Cerebellar nuclear complex (tissue), 1 donor: Measurements from ENCODE around the gene RAPGEF2.

ENCODE experiments used
- DNase-seq, 2 experiments: peaks; one replicate each; lab custom pipeline; 2025; lab: John Stamatoyannopoulos, UW

Gene RAPGEF2

DNA sequence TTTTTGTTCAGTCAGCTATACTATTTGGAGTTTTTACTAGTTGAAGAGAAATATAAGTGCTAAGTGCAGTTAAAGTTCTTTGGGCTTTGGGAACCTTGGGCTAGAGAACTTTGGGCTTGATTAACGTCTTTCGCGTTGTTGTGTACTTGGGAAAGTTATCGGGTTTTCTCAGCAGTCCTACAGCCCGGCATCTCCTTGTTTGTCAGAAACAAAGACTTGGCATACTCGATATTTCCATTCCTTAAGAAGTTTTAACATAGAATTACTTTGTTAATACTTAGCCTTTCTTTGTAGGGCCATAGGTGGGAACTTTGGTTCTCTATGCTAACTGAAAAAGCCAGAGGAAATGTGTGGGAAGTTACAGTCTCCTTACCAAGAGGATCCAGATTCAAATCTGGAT lies 28.7 kb downstream of the RAPGEF2 start:
- no peak for DNase-seq

DNA sequence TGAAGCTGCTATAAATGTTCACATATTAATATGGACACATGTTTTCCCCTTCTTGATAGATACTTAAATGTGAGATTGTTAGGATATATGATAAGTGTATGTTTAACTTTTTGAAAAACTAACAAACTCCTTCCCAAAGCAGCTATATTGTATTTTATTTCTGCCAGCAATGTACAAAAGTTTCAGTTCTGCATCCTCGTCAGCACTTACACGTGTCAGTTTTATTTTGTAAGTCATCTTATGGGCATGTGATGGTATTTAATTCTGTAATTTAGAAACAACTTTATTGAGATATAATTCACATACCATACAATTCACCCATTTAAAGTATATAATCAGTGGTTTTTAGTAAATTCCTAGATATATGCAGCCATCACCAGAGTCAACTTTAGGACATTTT lies 31.6 kb downstream of the RAPGEF2 start:
- no peak for DNase-seq

- no peak for DNase-seq
Measured at GRCh38 chr4:159137176-159137575, 34.3 kb downstream of the RAPGEF2 start.

DNA sequence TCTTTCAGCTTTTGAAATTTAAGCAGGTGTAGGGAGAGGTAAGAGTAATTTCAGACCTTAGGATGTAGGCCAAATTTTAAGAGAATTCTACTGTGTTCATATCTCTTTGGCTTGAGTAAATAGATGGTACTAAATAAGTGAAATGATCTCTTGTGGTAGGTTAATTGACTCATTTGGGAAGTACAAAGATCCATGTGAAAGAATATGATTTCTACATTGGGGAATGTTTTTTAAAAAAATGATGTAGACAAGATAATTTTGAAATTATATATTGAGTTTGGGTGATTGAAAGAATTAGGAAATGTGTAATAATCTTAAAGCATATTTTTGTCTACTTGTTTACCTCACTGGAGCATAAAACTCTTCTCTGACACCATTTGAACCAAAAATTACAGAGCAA lies 35.6 kb downstream of the RAPGEF2 start:
- DNase-seq, result no peak

DNA sequence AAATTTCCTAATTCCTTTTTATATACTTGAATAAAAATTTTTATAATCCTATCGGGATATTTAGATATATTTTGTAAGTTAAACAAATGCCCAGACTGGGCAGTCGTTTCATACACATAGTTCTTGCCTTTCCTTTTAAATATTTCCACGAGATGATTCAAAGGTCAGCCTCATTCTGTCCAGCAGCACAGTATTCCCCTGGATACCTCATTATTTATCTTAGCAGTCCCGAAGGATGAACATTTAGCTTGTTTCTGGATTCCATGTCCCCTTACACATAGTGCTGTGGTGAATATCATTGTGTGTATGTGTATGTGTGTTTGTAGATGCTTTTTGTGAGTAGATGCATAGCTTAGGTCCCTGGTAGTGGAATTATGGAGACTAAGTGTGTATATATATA lies 38.3 kb downstream of the RAPGEF2 start:
- DNase-seq, result no peak

GRCh38 chr4:159142241-159142640 lies 39.4 kb downstream of the RAPGEF2 start:
- DNase-seq, result no peak

DNA sequence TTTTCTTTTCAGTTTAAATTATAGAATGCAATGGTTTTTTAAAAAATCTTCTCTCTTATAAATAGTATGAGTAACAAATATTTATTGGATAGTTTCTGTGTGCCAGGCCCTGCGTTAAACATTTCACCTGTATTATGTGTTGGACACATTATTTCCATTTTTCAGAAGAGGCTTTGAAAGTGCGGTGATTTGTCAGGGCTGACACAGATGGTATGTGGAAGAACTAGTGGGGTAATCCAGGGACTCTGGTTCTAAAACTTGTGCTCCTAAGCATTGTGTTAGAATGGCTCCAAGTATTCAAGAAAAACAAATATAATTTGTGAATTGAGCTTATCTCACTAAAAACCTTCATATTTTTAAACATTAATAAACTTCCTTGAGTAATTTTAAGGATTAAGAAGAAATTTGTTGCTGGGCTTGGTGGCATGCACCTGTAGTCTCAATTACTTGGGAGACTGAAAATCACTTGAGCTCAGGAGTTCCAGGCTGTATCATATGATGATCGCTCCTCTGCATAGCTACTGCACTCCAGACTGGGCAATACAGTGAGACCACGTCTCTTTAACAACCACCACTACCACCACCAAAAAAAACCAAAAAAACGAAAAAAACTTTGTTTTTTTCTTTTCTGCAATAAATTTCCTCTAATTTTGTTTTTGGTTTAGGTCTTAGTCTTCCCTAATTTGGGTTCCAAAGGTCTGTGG lies 40.0 kb downstream of the RAPGEF2 start:
- no peak for DNase-seq

- no peak for DNase-seq
Measured at GRCh38 chr4:159143687-159144086, 40.8 kb downstream of the RAPGEF2 start.

DNA sequence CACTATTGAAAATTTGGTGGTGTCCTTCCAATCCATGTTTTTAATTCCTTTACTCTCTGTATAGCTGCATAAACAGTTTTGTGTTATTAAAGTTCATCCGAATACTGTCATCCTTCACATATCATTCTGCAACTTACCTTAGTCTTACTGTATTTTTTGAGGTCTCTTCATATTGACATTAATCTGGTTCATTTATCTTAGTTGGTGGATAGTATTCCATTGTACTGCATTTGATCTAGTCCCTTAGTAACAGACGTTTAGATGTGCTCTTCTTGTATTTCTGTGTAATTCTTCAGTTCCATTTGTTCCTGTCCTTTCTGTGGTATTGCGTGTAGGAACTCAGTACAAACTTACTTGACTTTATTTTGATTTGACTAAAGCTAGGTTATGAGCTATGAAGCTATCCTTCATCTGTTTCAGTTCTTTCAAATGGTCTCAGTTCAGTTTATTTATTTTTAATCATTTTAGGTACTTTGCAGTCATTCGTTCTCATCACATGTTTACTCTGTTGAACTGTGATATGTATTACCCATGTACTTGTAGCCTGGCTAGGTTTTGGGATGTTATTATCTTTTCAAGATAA lies 41.3 kb downstream of the RAPGEF2 start:
- DNase-seq, result no peak

GRCh38 chr4:159145318-159145991 lies 42.6 kb downstream of the RAPGEF2 start:
- no peak for DNase-seq

- no peak for DNase-seq
Measured at GRCh38 chr4:159145992-159146330, 43.1 kb downstream of the RAPGEF2 start.

GRCh38 chr4:159146488-159146887 lies 43.6 kb downstream of the RAPGEF2 start:
- DNase-seq, result no peak

DNA sequence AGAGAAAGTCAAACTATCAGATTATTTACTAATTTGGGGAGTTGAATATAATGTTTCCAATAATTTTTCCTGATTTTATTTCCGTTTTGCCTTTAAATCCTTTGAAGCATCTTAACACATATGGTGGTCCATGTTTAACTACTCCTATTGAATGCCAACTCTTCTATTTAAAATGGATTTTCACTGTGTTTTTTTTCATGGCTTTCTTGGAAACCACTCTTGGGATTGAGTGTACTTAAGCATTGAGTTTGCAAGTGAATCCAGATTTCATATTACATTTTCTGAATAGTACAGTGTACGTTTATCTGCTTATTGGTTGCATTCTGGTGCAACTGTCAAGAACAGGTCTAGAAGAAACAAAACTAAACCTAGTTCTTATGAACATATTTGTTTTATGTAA lies 45.6 kb downstream of the RAPGEF2 start:
- DNase-seq, result no peak

GRCh38 chr4:159149666-159150065 lies 46.8 kb downstream of the RAPGEF2 start:
- no peak for DNase-seq

- no peak for DNase-seq
Measured at GRCh38 chr4:159150396-159150795, 47.5 kb downstream of the RAPGEF2 start.

- no peak for DNase-seq
Measured at GRCh38 chr4:159150821-159151390, 48.0 kb downstream of the RAPGEF2 start.

- no peak for DNase-seq
Measured at GRCh38 chr4:159151689-159152088, 48.8 kb downstream of the RAPGEF2 start.

GRCh38 chr4:159152181-159152580 lies 49.3 kb downstream of the RAPGEF2 start:
- DNase-seq, result no peak

DNA sequence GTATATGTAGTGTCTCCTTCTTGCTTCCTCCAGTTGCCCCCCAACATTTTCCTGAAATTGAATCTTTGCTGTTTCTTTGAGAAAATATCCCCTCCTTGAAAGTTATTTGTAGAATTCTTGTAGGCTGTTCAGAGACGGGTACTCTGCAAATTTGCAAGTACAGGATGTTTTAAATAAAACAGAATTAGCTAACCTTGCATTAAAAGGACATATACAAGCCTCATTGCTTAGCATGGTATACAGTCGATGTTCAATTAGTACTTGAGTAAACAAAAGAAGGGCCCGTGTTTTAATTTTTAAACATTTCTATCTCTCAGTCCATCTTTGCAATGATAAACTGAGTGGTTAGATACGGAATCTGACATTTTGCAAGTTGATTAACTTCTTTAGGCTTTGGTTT lies 50.8 kb downstream of the RAPGEF2 start:
- DNase-seq, result no peak

DNA sequence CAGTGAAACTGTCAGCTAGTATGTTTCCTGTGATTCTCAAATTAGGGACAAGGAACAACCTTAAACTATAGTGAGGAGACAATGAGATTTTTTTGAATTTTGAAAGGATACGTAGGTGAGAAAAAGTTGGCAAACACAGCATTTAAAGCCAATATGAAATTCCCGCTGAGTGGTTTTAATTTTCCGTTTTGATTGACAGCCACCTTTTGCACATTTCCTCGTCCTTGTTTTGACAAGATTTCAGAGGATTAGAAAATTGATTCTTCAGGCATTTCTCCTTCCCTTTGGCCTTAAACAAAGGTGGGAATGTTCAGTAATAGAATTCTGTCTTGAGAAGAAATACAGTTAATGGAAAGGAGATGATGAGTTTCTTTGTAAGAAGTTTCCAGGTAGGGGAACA lies 52.2 kb downstream of the RAPGEF2 start:
- DNase-seq, result no peak

- DNase-seq, result no peak
Measured at GRCh38 chr4:159158083-159158617, 55.3 kb downstream of the RAPGEF2 start.

GRCh38 chr4:159158985-159159384 lies 56.1 kb downstream of the RAPGEF2 start:
- no peak for DNase-seq

GRCh38 chr4:159159611-159160010 lies 56.7 kb downstream of the RAPGEF2 start:
- DNase-seq, result no peak
